GM18907 (cell line): ENCODE data around the gene DMRTB1.

Experiments used
- ATAC-seq: cut with Tn5 transposase; IDR thresholded peaks from one replicate; pipeline ENCODE4 v1.9.1; 2021; ENCODE audit warnings: mild to moderate bottlenecking, moderate library complexity; ENCODE audit not compliant: unreplicated experiment

Gene DMRTB1

GRCh38 chr1:53507116-53507820 is 48.1 kb downstream of the DMRTB1 start:
- no peak for ATAC-seq

GRCh38 chr1:53508056-53508990 is 49.1 kb downstream of the DMRTB1 start:
- ATAC-seq, result no peak

GRCh38 chr1:53508991-53509666 is 49.9 kb downstream of the DMRTB1 start:
- ATAC-seq, result no peak

GRCh38 chr1:53509775-53510174 is 50.6 kb downstream of the DMRTB1 start:
- ATAC-seq, result no peak

GRCh38 chr1:53510215-53510614 is 51.0 kb downstream of the DMRTB1 start:
- no peak for ATAC-seq

- no peak for ATAC-seq
Measured at GRCh38 chr1:53511323-53511932, 52.2 kb downstream of the DMRTB1 start.

GRCh38 chr1:53511933-53512806 is 53.0 kb downstream of the DMRTB1 start:
- ATAC-seq, result no peak

GRCh38 chr1:53512807-53513755 is 53.9 kb downstream of the DMRTB1 start:
- ATAC-seq, result no peak

- ATAC-seq, result no peak
Measured at GRCh38 chr1:53513846-53514245, 54.6 kb downstream of the DMRTB1 start.

GRCh38 chr1:53514436-53514835 is 55.2 kb downstream of the DMRTB1 start:
- no peak for ATAC-seq

- ATAC-seq, result no peak
Measured at GRCh38 chr1:53516181-53516580, 57.0 kb downstream of the DMRTB1 start.
